Activated T-helper 1 cell treated with anti-CD3 and anti-CD28 coated beads, Interleukin-2, amount 50 U/mL, for 16 hours (primary cell): Measurements from ENCODE around the gene FREY1.

Experiments used
- DNase-seq, 2 donors: peaks; one replicate each; pipeline ENCODE4 v3.0.0-alpha.2; 2020; ENCODE audit warnings: low read depth in 1 of 2, low spot score in 1 of 2

The FREY1 gene

GRCh38 chr11:45872651-45873356 lies 34.3 kb downstream of the FREY1 start:
- no peak for DNase-seq

GRCh38 chr11:45871638-45872037 lies 35.4 kb downstream of the FREY1 start:
- DNase-seq: no peak

GRCh38 chr11:45870706-45871105 lies 36.4 kb downstream of the FREY1 start:
- no peak for DNase-seq

GRCh38 chr11:45869551-45869950 lies 37.5 kb downstream of the FREY1 start:
- DNase-seq: no peak

- no peak for DNase-seq
Observed at GRCh38 chr11:45864041-45864440, 43.0 kb downstream of the FREY1 start.

- no peak for DNase-seq
Observed at GRCh38 chr11:45860764-45861510, 46.1 kb downstream of the FREY1 start.

- DNase-seq: no peak
Observed at GRCh38 chr11:45860348-45860747, 46.7 kb downstream of the FREY1 start.

- no peak for DNase-seq
Observed at GRCh38 chr11:45859661-45860140, 47.4 kb downstream of the FREY1 start.

- no peak for DNase-seq
Observed at GRCh38 chr11:45858751-45859398, 48.2 kb downstream of the FREY1 start.

GRCh38 chr11:45857961-45858474 lies 49.1 kb downstream of the FREY1 start:
- DNase-seq: no peak
